CD4-positive, CD25-positive, alpha-beta regulatory T cell (primary cell): ENCODE data around the gene DERL3. TPM values are rescaled to one million over a fixed set of nuclear protein-coding genes. Genes with fewer than 3 reads are reported as not detected.

ENCODE experiments used
- polyA plus RNA-seq, 4 donors: library from polyadenylated mRNA; unstranded; fragments of 300-500 nt; fragmentation: Illumina TruSeq; gene quantifications; one replicate each; pipeline ENCODE4 v1.2.3, GENCODE V29; 2021
- total RNA-seq: library from RNA; stranded (reverse); gene quantifications from one replicate; pipeline ENCODE4 v1.2.3, GENCODE V29; 2022

The DERL3 gene
- total and polyA plus RNA-seq, 5 donors from 2014 or later, result 0.53 to 1.0 TPM; not detected in 3

Other genes starting within 250 kb of the DERL3 start
- gene DRICH1, start 206.7 kb downstream of the DERL3 start, total RNA-seq, result not detected
- under 1 TPM in 1 of 4 donors, not detected in 3; 0.56 TPM for gene DRICH1, start 206.7 kb downstream of the DERL3 start, polyA plus RNA-seq
- gene RGL4, start 148.0 kb downstream of the DERL3 start, total RNA-seq, result 22.1 TPM
- 10 to 100 TPM; 71.3 to 85.0 (median 83.5) TPM for gene RGL4, start 148.0 kb downstream of the DERL3 start, polyA plus RNA-seq
- gene ZNF70, start 87.9 kb downstream of the DERL3 start, total RNA-seq, result 2.0 TPM
- under 1 TPM; 0.06 to 0.49 (median 0.27) TPM for gene ZNF70, start 87.9 kb downstream of the DERL3 start, polyA plus RNA-seq
- gene VPREB3, start 84.6 kb downstream of the DERL3 start, total RNA-seq, result 0.89 TPM
- gene VPREB3, start 84.6 kb downstream of the DERL3 start, polyA plus RNA-seq, result 1 to 10 TPM in 2 of 4 donors, under 1 TPM in 1, not detected in 1; 0.74 to 4.5 (median 2.1) TPM
- gene C22orf15, start 76.0 kb downstream of the DERL3 start, total RNA-seq, result 0.96 TPM
- gene C22orf15, start 76.0 kb downstream of the DERL3 start, polyA plus RNA-seq, result 1 to 10 TPM in 1 of 4 donors, under 1 TPM in 3; 0.76 to 1.6 (median 0.85) TPM
- gene CHCHD10, start 71.0 kb downstream of the DERL3 start, total RNA-seq, result 30.6 TPM
- gene CHCHD10, start 71.0 kb downstream of the DERL3 start, polyA plus RNA-seq, result 10 to 100 TPM; 16.3 to 31.7 (median 19.8) TPM
- gene MMP11, start 66.2 kb downstream of the DERL3 start, total RNA-seq, result 0.52 TPM
- 1 to 10 TPM in 2 of 4 donors, under 1 TPM in 1, not detected in 1; 0.99 to 1.7 (median 1.0) TPM for gene MMP11, start 66.2 kb downstream of the DERL3 start, polyA plus RNA-seq
- gene SMARCB1, start 52.0 kb downstream of the DERL3 start, total RNA-seq, result 58.4 TPM
- 10 to 100 TPM; 28.3 to 30.8 (median 29.7) TPM for gene SMARCB1, start 52.0 kb downstream of the DERL3 start, polyA plus RNA-seq
- gene SLC2A11, start 18.9 kb upstream of the DERL3 start, total RNA-seq, result 8.6 TPM
- 1 to 10 TPM; 2.5 to 4.6 (median 4.1) TPM for gene SLC2A11, start 18.9 kb upstream of the DERL3 start, polyA plus RNA-seq
- gene MIF, start 55.4 kb upstream of the DERL3 start, total RNA-seq, result 202 TPM
- gene MIF, start 55.4 kb upstream of the DERL3 start, polyA plus RNA-seq, result 1,000 to 10,000 TPM; 1,100 to 1,384 (median 1,231) TPM
- not detected for gene GSTT2B, start 122.2 kb upstream of the DERL3 start, total RNA-seq
- gene GSTT2B, start 122.2 kb upstream of the DERL3 start, polyA plus RNA-seq, result not detected
- 4.4 TPM for gene DDTL, start 127.9 kb upstream of the DERL3 start, total RNA-seq
- gene DDTL, start 127.9 kb upstream of the DERL3 start, polyA plus RNA-seq, result 1 to 10 TPM; 1.2 to 3.2 (median 2.1) TPM
- 68.0 TPM for gene DDT, start 135.4 kb upstream of the DERL3 start, total RNA-seq
- gene DDT, start 135.4 kb upstream of the DERL3 start, polyA plus RNA-seq, result 100 to 1,000 TPM; 117 to 142 (median 132) TPM
- not detected for gene GSTT2, start 141.1 kb upstream of the DERL3 start, total RNA-seq
- not detected for gene GSTT2, start 141.1 kb upstream of the DERL3 start, polyA plus RNA-seq
- not detected for gene GSTT4, start 166.4 kb upstream of the DERL3 start, total RNA-seq
- gene GSTT4, start 166.4 kb upstream of the DERL3 start, polyA plus RNA-seq, result not detected
- gene CABIN1, start 172.3 kb upstream of the DERL3 start, total RNA-seq, result 116 TPM
- 1 to 10 TPM; 6.1 to 8.2 (median 7.1) TPM for gene CABIN1, start 172.3 kb upstream of the DERL3 start, polyA plus RNA-seq